ENCODE results near the gene SCN3B.

The SCN3B gene

DNA sequence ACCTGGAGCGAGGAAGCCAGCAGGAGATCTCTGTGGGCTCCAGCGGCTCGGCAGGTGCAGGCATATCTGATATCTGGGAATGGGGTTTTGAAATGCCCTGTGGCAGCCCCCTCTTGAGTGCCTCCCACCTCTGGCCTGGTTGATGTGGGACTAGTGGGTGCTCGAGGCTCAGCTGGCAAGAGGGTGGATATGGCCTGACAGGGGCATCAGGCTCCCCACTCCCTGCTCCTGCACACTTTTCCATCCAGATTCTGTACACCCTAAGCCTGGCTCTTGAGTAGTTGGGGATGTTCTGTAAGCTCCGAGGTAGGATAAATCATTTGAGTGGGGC, 75.0 kb downstream of the SCN3B start:
- H3K4me3 ChIP-seq (ENCODE audit: low read depth, low read length): no peak overlapping the region

Data from iPS-11a (cell line).